Measurements from ENCODE around the gene KCNC1.

Gene KCNC1

GRCh38 chr11:17734418-17734911 is at the start of gene KCNC1:
KCNC1 (plus strand) TSS chr11:17734781; CDS start chr11:17736003, 1,222 bp downstream.
- no peak for DNase-seq

DNA sequence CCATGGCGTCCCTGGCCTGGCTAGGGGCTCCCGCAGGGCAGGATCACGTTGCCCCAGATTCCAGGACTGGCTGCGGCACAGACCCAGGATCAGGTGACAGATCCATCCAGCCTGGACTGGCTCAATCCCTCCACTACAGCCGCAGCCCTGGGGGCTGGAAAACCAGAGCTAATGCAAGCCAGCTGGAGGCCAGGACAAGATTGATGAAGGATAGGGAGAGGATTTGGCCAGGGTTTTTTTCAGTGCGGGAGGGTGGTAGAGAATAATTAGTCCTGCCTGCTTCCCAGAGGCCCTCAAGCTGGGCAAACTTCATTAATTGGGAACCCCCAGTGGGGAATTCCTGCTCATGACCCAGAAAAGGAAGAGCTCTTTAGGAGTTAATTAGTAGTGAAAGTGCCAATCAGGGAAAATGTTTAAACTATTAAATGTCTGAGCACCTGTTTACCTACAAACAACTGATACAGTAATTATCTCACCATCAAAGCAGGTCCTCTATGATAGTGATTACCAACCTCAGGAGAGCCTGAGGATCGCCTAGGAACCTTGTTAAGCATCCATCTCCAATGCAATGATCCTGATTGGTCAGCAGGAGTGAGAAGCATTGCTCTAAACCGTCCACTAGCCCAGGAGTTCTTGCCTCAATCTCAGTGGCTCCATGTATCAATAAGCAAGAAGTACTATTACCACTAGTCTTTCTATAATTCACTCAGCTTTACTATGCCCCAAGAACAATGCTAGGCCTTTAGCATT is 48.2 kb upstream of the KCNC1 start:
- DNase-seq = no peak

DNA sequence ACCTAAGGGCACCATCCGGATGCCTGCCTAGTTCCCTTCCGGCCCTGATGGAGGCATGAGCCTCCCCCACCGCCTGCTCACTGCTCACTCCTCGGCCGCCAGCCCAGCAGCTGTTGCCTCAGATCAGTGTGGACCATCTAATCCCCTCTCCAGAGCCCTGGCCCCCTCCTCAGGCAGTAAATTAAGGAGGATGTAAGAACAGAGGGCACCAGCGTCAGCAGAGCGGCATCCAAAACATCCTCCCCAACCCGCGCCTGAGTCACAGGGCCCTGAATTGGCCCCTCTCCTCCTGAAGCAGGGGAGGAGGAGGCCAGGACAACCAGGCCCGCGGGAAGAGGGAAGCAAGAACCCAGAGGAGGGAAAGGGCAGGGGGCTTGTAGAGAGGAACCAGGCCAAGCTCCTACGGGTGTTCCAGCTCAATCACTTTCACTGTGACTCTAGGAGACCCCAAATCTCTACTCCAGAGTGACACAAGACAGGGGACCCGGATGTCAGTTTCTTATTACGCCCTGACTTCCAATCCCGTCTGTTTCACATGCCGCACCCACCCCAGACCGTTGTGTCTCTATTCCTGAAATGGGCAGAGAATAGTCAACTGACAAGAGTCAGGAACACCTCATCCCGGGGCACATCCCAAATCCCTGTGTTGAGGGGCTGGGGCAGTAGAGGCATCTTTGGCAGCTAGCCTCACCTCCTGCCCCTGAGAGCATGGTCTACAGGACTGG is 46.5 kb upstream of the KCNC1 start:
- DNase-seq = no peak

GRCh38 chr11:17691550-17691949 is 43.0 kb upstream of the KCNC1 start:
- no peak for DNase-seq

DNA sequence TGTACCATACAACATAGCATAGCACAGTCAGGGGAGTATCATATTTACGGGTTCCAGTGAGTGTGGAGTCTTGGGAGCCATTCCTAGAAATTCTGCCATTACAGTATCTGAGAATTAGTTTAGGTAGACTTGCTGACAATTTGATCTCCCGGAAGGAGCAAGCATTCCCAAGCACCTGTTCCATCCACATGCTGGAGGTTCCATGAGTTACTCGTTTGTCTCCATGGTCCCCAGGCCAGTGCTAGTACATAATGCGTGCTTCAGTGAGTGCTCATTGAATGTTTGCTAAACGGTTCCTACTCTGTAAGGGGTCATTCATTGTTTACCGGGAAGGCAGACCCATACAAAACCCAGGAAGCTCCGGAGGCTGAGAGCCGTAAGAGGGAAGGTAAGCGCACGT is 42.6 kb upstream of the KCNC1 start:
- no peak for DNase-seq

- no peak for DNase-seq
These were observed 41.6 kb upstream of the KCNC1 start for GRCh38 chr11:17692931-17693330.

DNA sequence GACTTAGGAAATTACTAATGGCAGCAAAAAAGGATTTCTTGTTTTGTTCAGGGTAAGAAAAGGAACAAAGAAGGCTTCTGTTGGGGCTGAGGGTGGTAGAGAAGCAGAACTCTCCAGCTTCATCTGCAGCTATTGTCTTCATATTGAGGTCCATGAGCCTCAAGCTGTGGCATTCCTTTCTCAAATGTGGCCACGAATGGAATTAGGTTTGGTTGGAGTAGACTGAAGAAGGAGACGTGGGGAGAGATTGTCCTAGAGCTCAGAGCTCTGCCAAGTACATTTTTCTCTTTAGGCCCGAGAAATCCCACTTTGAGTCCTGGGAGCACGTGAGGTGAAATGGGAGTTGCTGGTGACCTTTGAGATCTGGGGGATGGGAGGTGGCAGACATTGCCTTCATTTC is 41.0 kb upstream of the KCNC1 start:
- DNase-seq = no peak

DNA sequence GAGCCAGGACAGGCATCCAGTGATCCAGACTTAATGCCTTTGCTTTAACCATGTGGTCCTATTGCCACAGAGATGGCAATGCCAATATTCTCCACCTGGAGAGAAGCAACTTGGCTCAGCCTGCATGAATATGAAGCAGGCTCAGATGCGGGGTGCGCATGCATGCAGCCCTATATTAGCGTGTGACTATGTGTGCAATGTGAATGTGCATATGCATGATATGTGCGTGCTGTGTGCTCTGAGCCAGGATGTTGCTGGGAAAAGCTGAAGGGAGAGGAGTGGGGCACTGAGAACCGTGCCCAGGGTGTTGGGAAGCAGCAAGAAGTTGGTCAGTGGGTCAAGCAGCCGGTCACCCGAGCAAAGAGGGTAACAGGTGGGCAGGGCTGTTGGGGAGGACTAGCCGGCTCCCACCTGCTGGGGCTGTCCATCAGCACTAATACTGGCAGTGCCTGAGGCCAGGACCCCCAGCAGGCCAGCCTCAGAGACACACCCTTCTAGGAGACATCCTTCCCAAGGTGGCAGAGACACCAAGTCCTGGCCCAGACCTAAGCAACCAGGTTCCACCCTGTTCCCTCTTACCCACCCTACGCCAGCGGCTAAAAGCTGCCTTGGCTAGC is 40.0 kb upstream of the KCNC1 start:
- DNase-seq = no peak

GRCh38 chr11:17695454-17696441 is 38.8 kb upstream of the KCNC1 start:
- no peak for DNase-seq

GRCh38 chr11:17696741-17697140 is 37.8 kb upstream of the KCNC1 start:
- no peak for DNase-seq

- no peak for DNase-seq
These were observed 37.2 kb upstream of the KCNC1 start for GRCh38 chr11:17697175-17697949.

- no peak for DNase-seq
These were observed 35.1 kb upstream of the KCNC1 start for GRCh38 chr11:17699147-17700114.

DNA sequence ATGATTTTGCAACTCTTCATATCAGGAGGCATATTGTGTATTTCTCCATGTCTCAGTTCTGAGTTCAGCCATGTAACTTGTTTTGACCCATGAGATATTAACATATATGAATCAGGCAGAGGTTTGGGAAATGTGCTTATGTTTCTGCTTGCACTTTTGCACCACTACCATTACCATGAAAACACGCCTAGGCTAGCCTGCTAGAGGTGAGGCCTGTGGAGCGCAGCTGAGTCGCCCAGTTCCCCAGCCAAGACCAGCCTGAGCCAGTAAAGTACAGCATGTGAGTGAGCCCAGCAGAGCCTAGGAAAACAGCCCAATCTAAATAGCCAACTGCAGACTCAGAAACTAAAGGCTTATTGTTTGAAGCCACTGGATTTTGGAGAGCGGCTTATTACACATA is 33.6 kb upstream of the KCNC1 start:
- DNase-seq = no peak

- DNase-seq = no peak
These were observed 31.7 kb upstream of the KCNC1 start for GRCh38 chr11:17702876-17703275.

GRCh38 chr11:17703951-17704350 is 30.6 kb upstream of the KCNC1 start:
- DNase-seq = no peak

GRCh38 chr11:17707830-17708229 is 26.8 kb upstream of the KCNC1 start:
- DNase-seq = no peak

DNA sequence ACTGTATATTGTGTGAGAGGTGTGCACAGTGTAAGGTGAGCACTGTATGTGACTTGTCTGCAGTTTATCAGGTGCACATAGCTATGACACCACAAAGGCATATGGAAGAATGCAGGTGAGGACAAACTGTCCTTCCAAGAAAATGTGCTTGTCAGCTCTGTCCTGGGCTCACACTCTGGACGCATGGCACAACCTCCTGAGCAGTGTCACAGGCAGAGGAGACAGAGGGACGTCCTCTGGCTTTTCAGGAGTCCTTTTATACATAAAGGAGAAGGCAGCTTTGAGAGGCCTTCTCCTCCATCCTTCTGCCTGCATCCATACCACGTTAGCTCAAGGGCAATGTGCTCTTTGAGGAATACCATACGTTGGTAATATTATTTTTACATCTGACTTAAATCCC is 22.7 kb upstream of the KCNC1 start:
- DNase-seq = no peak

DNA sequence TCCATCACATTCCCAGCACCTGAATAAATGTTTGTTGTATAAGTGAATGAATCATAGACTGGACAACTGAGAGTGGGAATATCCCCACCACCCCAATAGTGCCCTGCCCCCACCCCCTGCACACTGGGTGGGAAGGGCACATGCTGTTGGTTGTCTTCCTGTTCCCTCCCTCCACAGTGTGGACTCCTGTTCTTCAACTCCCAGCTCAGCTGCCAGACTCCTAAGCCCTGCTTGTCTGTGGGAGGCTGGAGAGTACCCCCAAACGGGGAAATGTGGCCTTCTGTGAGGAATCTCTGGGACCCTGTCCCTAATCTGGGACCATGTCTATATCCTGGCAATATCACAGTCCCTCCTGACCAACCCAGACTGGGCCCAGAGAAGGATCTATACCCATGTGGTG is 20.7 kb upstream of the KCNC1 start:
- DNase-seq = no peak

DNA sequence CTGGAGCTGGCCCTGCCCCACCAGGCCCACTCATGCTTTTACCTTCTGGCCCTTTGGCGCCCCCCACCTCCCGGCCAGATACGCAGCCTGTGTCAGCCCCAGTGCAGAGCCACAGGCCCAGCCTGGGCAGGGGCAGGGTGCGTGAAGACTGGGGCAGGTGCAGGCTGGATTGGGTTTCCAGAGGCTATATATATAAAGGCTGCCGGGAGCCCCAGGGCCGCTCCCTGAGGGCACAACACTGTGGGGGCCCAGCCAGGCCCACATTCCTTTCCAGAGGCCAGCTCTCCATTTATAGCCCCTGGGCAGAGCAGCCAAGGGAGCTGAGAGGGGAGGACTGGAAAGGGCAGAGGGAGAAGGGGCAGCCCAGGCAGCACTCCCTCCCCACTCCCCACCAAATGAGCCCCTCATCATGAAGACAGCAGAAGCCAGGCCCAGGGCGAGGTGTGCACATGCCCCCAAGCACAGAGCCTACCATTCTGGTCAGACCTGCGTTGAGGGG is 20.2 kb upstream of the KCNC1 start:
- DNase-seq = no peak

GRCh38 chr11:17714870-17715269 is 19.7 kb upstream of the KCNC1 start:
- DNase-seq = no peak

Data from activated CD8-positive, alpha-beta memory T cell treated with anti-CD3 and anti-CD28 coated beads for 24 hours (primary cell).